ENCODE results near the gene GTF2I. TPM values are rescaled to one million over a fixed set of nuclear protein-coding genes. Genes with fewer than 3 reads are reported as not detected.
A peak's percentile ranks its signal among the peaks of the same experiment; 100 is the strongest.

GTF2I gene
- total RNA-seq, 1 donor from 2014 or later = 214 TPM

DNA sequence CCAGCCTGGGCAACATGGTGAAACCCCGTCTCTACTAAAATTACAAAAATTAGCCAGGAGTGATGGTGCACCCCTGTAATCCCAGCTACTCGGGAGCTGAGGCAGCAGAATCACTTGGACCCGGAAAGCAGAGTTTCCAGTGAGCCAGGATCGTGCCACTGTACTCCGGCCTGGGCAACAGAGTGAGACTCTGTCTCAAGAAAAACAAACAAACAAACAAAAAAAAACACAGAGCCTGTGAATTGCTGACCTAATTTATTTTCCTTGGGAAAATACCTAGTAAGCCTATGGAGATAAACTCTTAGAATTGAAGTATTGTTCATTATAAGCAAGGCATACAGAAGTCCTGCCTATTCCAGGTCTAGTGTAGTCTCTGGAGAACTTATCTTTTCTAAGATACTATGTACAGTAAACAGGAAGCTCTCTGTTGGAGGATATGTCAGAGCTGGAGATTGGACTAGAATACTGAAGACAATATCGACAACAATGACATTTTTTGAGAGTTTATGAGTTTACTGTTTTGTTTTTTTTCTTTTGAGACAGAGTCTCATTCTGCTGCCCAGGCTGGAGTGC is 14.9 kb downstream of the GTF2I start:
- Histone ChIP-seq H3K4me1 (peaks cover 29% of the 10 kb centered on the region), H3K9me3 (no peaks in the 10 kb centered on the region), H3K4me3 (no peak overlapping the region), H3K27me3 (ENCODE audit: low read depth) (no peaks in the 10 kb centered on the region), H3K36me3 (peaks cover 10% of the 10 kb centered on the region), H3K27ac (peak overlapping the region; percentile 21)
- TF ChIP-seq, protein P1, sequence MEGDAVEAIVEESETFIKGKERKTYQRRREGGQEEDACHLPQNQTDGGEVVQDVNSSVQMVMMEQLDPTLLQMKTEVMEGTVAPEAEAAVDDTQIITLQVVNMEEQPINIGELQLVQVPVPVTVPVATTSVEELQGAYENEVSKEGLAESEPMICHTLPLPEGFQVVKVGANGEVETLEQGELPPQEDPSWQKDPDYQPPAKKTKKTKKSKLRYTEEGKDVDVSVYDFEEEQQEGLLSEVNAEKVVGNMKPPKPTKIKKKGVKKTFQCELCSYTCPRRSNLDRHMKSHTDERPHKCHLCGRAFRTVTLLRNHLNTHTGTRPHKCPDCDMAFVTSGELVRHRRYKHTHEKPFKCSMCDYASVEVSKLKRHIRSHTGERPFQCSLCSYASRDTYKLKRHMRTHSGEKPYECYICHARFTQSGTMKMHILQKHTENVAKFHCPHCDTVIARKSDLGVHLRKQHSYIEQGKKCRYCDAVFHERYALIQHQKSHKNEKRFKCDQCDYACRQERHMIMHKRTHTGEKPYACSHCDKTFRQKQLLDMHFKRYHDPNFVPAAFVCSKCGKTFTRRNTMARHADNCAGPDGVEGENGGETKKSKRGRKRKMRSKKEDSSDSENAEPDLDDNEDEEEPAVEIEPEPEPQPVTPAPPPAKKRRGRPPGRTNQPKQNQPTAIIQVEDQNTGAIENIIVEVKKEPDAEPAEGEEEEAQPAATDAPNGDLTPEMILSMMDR (IDR thresholded peaks at IDR 0.05) = no peak
- ATAC-seq = no peak
- no peak for DNase-seq
- intact Hi-C loops (cut with DNase I) = no loop called here

DNA sequence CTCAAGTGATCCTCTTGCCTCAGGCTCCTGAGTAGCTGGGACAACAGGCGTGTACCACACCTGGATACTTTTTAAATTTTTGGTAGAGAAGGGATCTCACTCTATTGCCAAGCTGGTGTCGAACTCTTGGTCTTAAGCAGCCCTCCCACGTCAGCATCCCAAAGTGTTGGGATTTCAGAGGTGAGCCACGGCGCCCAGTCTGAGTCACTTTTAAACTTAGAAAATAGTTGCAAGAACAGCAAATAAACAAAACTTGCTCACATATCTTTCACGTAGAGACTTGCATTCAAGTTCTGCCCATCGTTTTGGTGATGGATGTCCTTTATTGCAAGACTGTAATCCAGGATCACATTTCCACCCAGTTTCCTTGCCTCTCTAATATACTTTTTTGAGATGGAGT is 16.6 kb downstream of the GTF2I start:
- TF ChIP-seq, protein P1 (IDR thresholded peaks at IDR 0.05) = no peak
- ATAC-seq (no peak), DNase-seq (no peak)
- intact Hi-C loops (cut with DNase I) = no loop called here
- H3K4me1 ChIP-seq = peaks cover 29% of the 10 kb centered on the region
- H3K27ac ChIP-seq = no peak overlapping the region
- no peaks in the 10 kb centered on the region for H3K27me3 ChIP-seq (ENCODE audit: low read depth)
- no peaks in the 10 kb centered on the region for H3K9me3 ChIP-seq
- peaks cover 10% of the 10 kb centered on the region for H3K36me3 ChIP-seq
- no peak overlapping the region for H3K4me3 ChIP-seq

DNA sequence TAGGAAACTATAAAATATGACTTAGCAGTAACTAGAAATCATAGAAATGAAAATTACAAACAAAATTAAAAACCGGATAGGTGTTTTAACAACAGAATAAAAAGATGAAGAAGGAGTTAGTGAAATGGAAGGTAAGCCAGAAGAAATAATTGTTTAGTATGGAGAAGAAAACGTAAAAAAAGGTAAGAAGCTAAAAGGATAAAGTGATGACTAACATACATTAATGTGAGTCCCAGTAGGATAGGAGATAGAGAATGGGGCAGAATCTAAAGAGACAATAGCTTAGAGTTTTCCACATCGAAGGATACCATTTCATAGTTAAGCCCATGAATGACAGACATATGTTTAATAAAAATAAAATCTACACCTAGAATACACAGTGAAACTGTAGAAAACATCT is 25.3 kb downstream of the GTF2I start:
- no peak for DNase-seq
- intact Hi-C loops (cut with DNase I) = no loop called here
- TF ChIP-seq, protein P1 (IDR thresholded peaks at IDR 0.05) = no peak
- H3K36me3 ChIP-seq = no peaks in the 10 kb centered on the region
- ATAC-seq = no peak
- no peak overlapping the region for H3K4me3 ChIP-seq
- no peak overlapping the region for H3K27ac ChIP-seq
- no peaks in the 10 kb centered on the region for H3K27me3 ChIP-seq (ENCODE audit: low read depth)
- no peaks in the 10 kb centered on the region for H3K9me3 ChIP-seq
- H3K4me1 ChIP-seq = no peaks in the 10 kb centered on the region

DNA sequence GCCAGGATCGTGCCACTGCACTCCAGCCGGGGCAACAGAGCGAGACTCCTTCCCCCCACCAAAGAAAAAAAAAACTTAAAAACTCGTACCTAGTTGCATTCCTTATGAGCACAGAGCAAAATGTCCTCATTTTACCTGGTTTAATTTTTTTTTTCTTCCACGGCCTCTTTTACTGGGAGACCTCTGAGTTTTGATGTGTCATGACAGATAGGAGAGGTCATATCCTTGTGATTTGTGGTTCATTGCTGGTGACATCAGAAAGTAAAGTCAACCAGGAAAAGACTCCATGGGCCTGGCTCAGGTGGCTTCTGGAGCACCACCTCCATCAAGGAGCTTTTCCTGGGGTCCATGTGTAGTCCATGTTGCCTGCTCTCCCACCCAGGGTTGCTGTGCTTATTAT is 26.3 kb downstream of the GTF2I start:
- intact Hi-C loops (cut with DNase I) = no loop called here
- no peak for ATAC-seq

DNA sequence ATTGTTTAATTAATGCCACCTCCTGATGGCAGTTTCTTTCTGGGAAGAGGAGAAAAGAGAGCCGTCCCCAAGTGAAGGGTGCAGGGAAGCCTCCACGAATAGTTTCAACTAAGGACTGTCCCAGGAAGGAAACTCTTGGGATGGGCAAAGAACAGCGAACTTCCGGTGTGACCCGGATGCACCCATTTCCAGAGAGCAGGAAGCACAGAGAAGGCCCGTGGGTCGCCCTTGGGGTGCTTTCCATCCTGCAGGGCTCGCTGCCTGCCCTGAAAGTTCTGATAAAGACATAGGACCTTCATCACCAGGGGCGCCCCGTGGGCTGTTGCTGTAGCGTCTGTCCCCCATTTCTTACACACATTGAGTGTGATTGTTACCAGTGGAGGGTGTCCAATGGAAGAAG is 27.0 kb downstream of the GTF2I start:
- DNase-seq = no peak
- TF ChIP-seq, protein P1 (IDR thresholded peaks at IDR 0.05) = no peak
- no peaks in the 10 kb centered on the region for H3K4me1 ChIP-seq
- H3K27ac ChIP-seq = no peak overlapping the region
- no peaks in the 10 kb centered on the region for H3K27me3 ChIP-seq (ENCODE audit: low read depth)
- intact Hi-C loops (cut with DNase I) = no loop called here
- no peak for ATAC-seq
- H3K9me3 ChIP-seq = no peaks in the 10 kb centered on the region
- peaks cover 8% of the 10 kb centered on the region for H3K36me3 ChIP-seq
- H3K4me3 ChIP-seq = no peak overlapping the region

More for the DNA sequence above, 26.3 kb downstream of the GTF2I start:
- H3K27me3 ChIP-seq (ENCODE audit: low read depth) = no peaks in the 10 kb centered on the region
- TF ChIP-seq, protein P1 (IDR thresholded peaks at IDR 0.05) = no peak
- H3K36me3 ChIP-seq = peaks cover 2% of the 10 kb centered on the region
- DNase-seq = no peak
- no peaks in the 10 kb centered on the region for H3K4me1 ChIP-seq
- H3K27ac ChIP-seq = no peak overlapping the region
- H3K9me3 ChIP-seq = no peaks in the 10 kb centered on the region
- no peak overlapping the region for H3K4me3 ChIP-seq
